HepG2 (cell line): ENCODE measurements around the gene ECD. TPM values are rescaled to one million over a fixed set of nuclear protein-coding genes. Genes with fewer than 3 reads are reported as not detected.

ENCODE experiments used
- ATAC-seq: fragments of 200-7000 bp; cut with Tn5 transposase; 3 replicates; pipeline ENCODE4 v1.9.1; 2020; ENCODE audit warnings: mild to moderate bottlenecking, moderate library complexity
- Bru-seq: library from RNA; stranded (reverse); fragments of 400-500 nt; gene quantifications from one replicate; lab custom pipeline; 2021; lab: Mats Ljungman, UMichigan
- BruChase-seq, 2 experiments: library from RNA; stranded (reverse); fragments of 400-500 nt; gene quantifications; one replicate each; lab custom pipeline; 2021; lab: Mats Ljungman, UMichigan
- BruUV-seq: library from RNA; stranded (reverse); fragments of 400-500 nt; replicated peaks from 2 replicates; lab custom pipeline; 2021; lab: Mats Ljungman, UMichigan
- CTCF ChIA-PET: fragments of 300-600 bp; formaldehyde crosslinking; extraction: SDS; loops from one replicate; lab custom pipeline; 2021; ENCODE audit warnings: low total read pairs, inconsistent platforms, low intra/inter-chr PET ratio; lab: Yijun Ruan, JAX
- POLR2A ChIA-PET: fragments of 350-600 bp; sonication (Branson Sonifier 250); formaldehyde crosslinking; loops from one replicate; lab custom pipeline; 2020; ENCODE audit warnings: antibody characterized with exemption, inconsistent platforms; lab: Yijun Ruan, JAX
- DNase-seq: peaks from one replicate; pipeline ENCODE4 v3.0.0-alpha.2; 2015; ENCODE audit warnings: low spot score
- FAIRE-seq: peaks from 3 replicates; lab custom pipeline; 2011; peaks lifted over from hg19 to GRCh38; lab: Jason Lieb, UNC
- H2AFZ ChIP-seq: one replicate; pipeline ENCODE4 v1.6.1; 2011; ENCODE audit warnings: low read length, inconsistent platforms
- H3K27ac ChIP-seq: fragments of 300-600 bp; 3 replicates; pipeline ENCODE4 v1.8.0; 2011; ENCODE audit warnings: mixed run types, mild to moderate bottlenecking, mixed read lengths, low read length, inconsistent platforms; ENCODE audit not compliant: insufficient read depth; ENCODE audit errors: extremely low read length
- H3K27me3 ChIP-seq, 2 experiments: fragments of 200-600 bp in 1 of 2; 2 replicates in 1 of 2; 3 replicates in 1 of 2; pipeline versions ENCODE4 v1.6.0 to v1.8.0; 2011; ENCODE audit warnings: low read length in 2 of 2, mild to moderate bottlenecking in 2 of 2, moderate library complexity in 2 of 2, inconsistent platforms in 1 of 2; ENCODE audit not compliant: insufficient read depth in 2 of 2, control insufficient read depth in 1 of 2
- H3K36me3 ChIP-seq, 2 experiments: fragments of 200-600 bp in 1 of 2; replicated peaks in 1 of 2; 2 replicates in 1 of 2; 3 replicates in 1 of 2; pipeline versions ENCODE4 v1.5.1 to v1.8.0; 2011; ENCODE audit warnings: low read length in 2 of 2, inconsistent platforms in 1 of 2; ENCODE audit not compliant: insufficient read depth in 2 of 2, control insufficient read depth in 1 of 2
- H3K4me1 ChIP-seq: 2 replicates; pipeline ENCODE4 v1.5.1; 2012; ENCODE audit warnings: low read length, inconsistent platforms; ENCODE audit not compliant: insufficient read depth
- H3K4me2 ChIP-seq: 2 replicates; pipeline ENCODE4 v1.6.0; 2011; ENCODE audit warnings: low read depth, low read length, inconsistent platforms
- H3K4me3 ChIP-seq, 3 experiments: fragments of 200-600 bp in 1 of 3; sonication (generic), shearing (Covaris generic) in 1 of 3; replicated peaks in 1 of 3; 2 replicates each; pipeline ENCODE4 v1.5.1; 2011 to 2016; ENCODE audit warnings: low read length in 3 of 3, inconsistent platforms in 2 of 3, low read depth in 2 of 3, mild to moderate bottlenecking in 2 of 3, control low read depth in 1 of 3, mixed read lengths in 1 of 3; ENCODE audit not compliant: insufficient read depth in 1 of 3
- H3K79me2 ChIP-seq: one replicate; pipeline ENCODE4 v1.6.1; 2011; ENCODE audit warnings: low read length, inconsistent platforms; ENCODE audit not compliant: insufficient read depth
- H3K9ac ChIP-seq: 2 replicates; pipeline ENCODE4 v1.6.0; 2011; ENCODE audit warnings: mild to moderate bottlenecking, low read depth, low read length, inconsistent platforms; ENCODE audit not compliant: insufficient read depth
- H3K9me3 ChIP-seq: 2 replicates; pipeline ENCODE4 v1.5.1; 2012; ENCODE audit warnings: mild to moderate bottlenecking, low read length
- H4K20me1 ChIP-seq: 2 replicates; pipeline ENCODE4 v1.6.0; 2011; ENCODE audit warnings: inconsistent platforms, mild to moderate bottlenecking, low read length, moderate library complexity; ENCODE audit not compliant: insufficient read depth
- AKAP8 ChIP-seq: sonication (generic); formaldehyde crosslinking; IDR thresholded peaks from 2 replicates; pipeline ENCODE4 v1.5.1; 2020; ENCODE audit warnings: mild to moderate bottlenecking, missing genetic modification reagents
- CHD2 ChIP-seq: IDR thresholded peaks from 2 replicates; pipeline ENCODE4 v1.6.1; 2011; ENCODE audit warnings: low read depth, low read length, improper control_type of control experiment
- IRF2 ChIP-seq: IDR thresholded peaks from 2 replicates; pipeline ENCODE4 v1.6.1; 2018; ENCODE audit warnings: missing genetic modification reagents, missing compliant biosample characterization
- KLF13 ChIP-seq: sonication (generic); formaldehyde crosslinking; IDR thresholded peaks from 2 replicates; pipeline ENCODE4 v1.4.0; 2020; ENCODE audit warnings: mild to moderate bottlenecking, missing genetic modification reagents
- MAZ ChIP-seq, 2 experiments: sonication (generic) in 1 of 2; formaldehyde crosslinking in 1 of 2; IDR thresholded peaks; 2 replicates each; pipeline versions ENCODE4 v1.5.0 to v1.6.1; 2012 to 2020; ENCODE audit warnings: low read depth in 2 of 2, mild to moderate bottlenecking in 2 of 2, borderline replicate concordance in 1 of 2, improper control_type of control experiment in 1 of 2, low read length in 1 of 2, missing genetic modification reagents in 1 of 2, moderate library complexity in 1 of 2
- TAF1 ChIP-seq: sonication (generic); formaldehyde crosslinking; IDR thresholded peaks from 2 replicates; pipeline ENCODE4 v1.4.0; 2020; ENCODE audit warnings: missing genetic modification reagents
- ZBTB20 ChIP-seq: sonication (generic); formaldehyde crosslinking; IDR thresholded peaks from 2 replicates; pipeline ENCODE4 v1.8.1; 2023; ENCODE audit warnings: missing genetic modification reagents, low read depth, mild to moderate bottlenecking, borderline replicate concordance
- ZNF747 ChIP-seq: sonication (generic); formaldehyde crosslinking; IDR thresholded peaks from 2 replicates; pipeline ENCODE4 v1.8.1; 2023; ENCODE audit warnings: missing genetic modification reagents, mild to moderate bottlenecking, borderline replicate concordance
- WGBS: methylation state at CpG from one replicate; pipeline ENCODE4 v1.1.6; 2017; ENCODE audit warnings: low lambda C conversion rate; 5-methylcytosine and 5-hydroxymethylcytosine counted together
- in situ Hi-C: cut with HindIII; loops from 2 replicates; pipeline ENCODE4 v1.10.0; 2017; ENCODE audit warnings: low pct_unique_long_range_greater_than_20kb; ENCODE audit not compliant: extremely low pct_ligation_motif_present
- intact Hi-C: fragments of 100-400 bp; cut with micrococcal nuclease; formaldehyde crosslinking; loops from one replicate; pipeline ENCODE4 v1.10.0; 2022; ENCODE audit not compliant: unreplicated experiment
- long read RNA-seq, 2 experiments: library from RNA in 1 of 2; library from polyadenylated mRNA in 1 of 2; stranded (forward) in 1 of 2; unstranded in 1 of 2; transcript quantifications; one replicate each; pipeline ENCODE4 v2.0.0, GENCODE V29; 2019 to 2022
- polyA minus RNA-seq, 3 experiments: library from RNA; depleted of rRNA, polyadenylated mRNA; stranded (reverse); fragments of >200 nt; gene quantifications; 2 replicates each; pipeline ENCODE4 v1.2.3, GENCODE V29; 2011; ENCODE audit warnings: low replicate concordance in 1 of 3
- polyA plus RNA-seq, 8 experiments: library from polyadenylated mRNA; depleted of rRNA in 3 of 8; stranded (reverse) in 7 of 8; unstranded in 1 of 8; fragments of >200 nt; fragmentation: Illumina TruSeq in 4 of 8; extraction: Trizol in 4 of 8; gene quantifications; 2 replicates each; pipeline versions ENCODE4 v1.2.1 to v1.2.3, GENCODE V29; 2011 to 2016; ENCODE audit warnings: low read depth in 4 of 8, missing spikeins in 1 of 8, mixed read lengths in 1 of 8; ENCODE audit not compliant: insufficient read depth in 1 of 8
- total RNA-seq, 5 experiments: library from RNA; depleted of rRNA; stranded (reverse); fragments of >200 nt; fragmentation: Illumina TruSeq; extraction: Trizol; gene quantifications; 2 replicates each; pipeline ENCODE4 v1.2.3, GENCODE V29; 2016; ENCODE audit warnings: low read depth in 1 of 5
- TF ChIP-seq, protein P1 (sequence below): sonication (generic); formaldehyde crosslinking; IDR thresholded peaks from 2 replicates; pipeline ENCODE4 v1.4.0; 2020; ENCODE audit warnings: missing genetic modification reagents
- TF ChIP-seq, protein P2 (sequence below): sonication (generic); formaldehyde crosslinking; IDR thresholded peaks from 2 replicates; pipeline ENCODE4 v1.8.0; 2022; ENCODE audit warnings: mild to moderate bottlenecking, missing genetic modification reagents, borderline replicate concordance
- TF ChIP-seq, protein P3 (sequence below): sonication (generic); formaldehyde crosslinking; IDR thresholded peaks from 2 replicates; pipeline ENCODE4 v1.5.1; 2020; ENCODE audit warnings: missing genetic modification reagents, mild to moderate bottlenecking, borderline replicate concordance

ECD gene
- 27.6 and 41.8 TPM in 2 replicates for total RNA-seq (2016; rRNA removed; fragmentation: Illumina TruSeq; extraction: Trizol)
- total RNA-seq (2016; cell fraction: cytosol; rRNA removed; fragmentation: Illumina TruSeq; extraction: Trizol; ENCODE audit: low read depth): 3.5 and 4.7 TPM in 2 replicates
- total RNA-seq (2016; cell fraction: insoluble cytoplasmic fraction; rRNA removed; fragmentation: Illumina TruSeq; extraction: Trizol): 26.8 and 41.9 TPM in 2 replicates
- total RNA-seq (2016; cell fraction: membrane; rRNA removed; fragmentation: Illumina TruSeq; extraction: Trizol): 6.3 and 7.0 TPM in 2 replicates
- total RNA-seq (2016; cell fraction: nucleus; rRNA removed; fragmentation: Illumina TruSeq; extraction: Trizol): 25.6 and 27.8 TPM in 2 replicates
- 17.4 and 21.5 TPM in 2 replicates for polyA plus RNA-seq (2011; rRNA removed)
- 12.4 and 14.5 TPM in 2 replicates for polyA plus RNA-seq (2011; cell fraction: cytosol; rRNA removed)
- polyA plus RNA-seq (2011; cell fraction: nucleus; rRNA removed): 12.0 and 12.2 TPM in 2 replicates
- 13.6 and 15.8 TPM in 2 replicates for polyA plus RNA-seq (2012)
- polyA plus RNA-seq (2016; cell fraction: cytosol; fragmentation: Illumina TruSeq; extraction: Trizol; ENCODE audit: low read depth): 2.1 and 2.2 TPM in 2 replicates
- polyA plus RNA-seq (2016; cell fraction: insoluble cytoplasmic fraction; fragmentation: Illumina TruSeq; extraction: Trizol; ENCODE audit: low read depth): 39.7 and 42.6 TPM in 2 replicates
- polyA plus RNA-seq (2016; cell fraction: membrane; fragmentation: Illumina TruSeq; extraction: Trizol; ENCODE audit: low read depth): 3.0 and 3.6 TPM in 2 replicates
- 23.4 and 24.6 TPM in 2 replicates for polyA plus RNA-seq (2016; cell fraction: nucleus; fragmentation: Illumina TruSeq; extraction: Trizol; ENCODE audit: insufficient read depth, low read depth)
- 23.9 and 37.6 TPM in 2 replicates for polyA minus RNA-seq (2011; rRNA and poly(A)+ RNA removed; ENCODE audit: low replicate concordance)
- polyA minus RNA-seq (2011; cell fraction: cytosol; rRNA and poly(A)+ RNA removed): 14.0 and 18.4 TPM in 2 replicates
- 41.2 and 47.6 TPM in 2 replicates for polyA minus RNA-seq (2011; cell fraction: nucleus; rRNA and poly(A)+ RNA removed)
- Bru-seq, nascent RNA: percentile 76 among the genes with signal in this experiment
- BruChase-seq, experiment 1, labeled RNA remaining after a 6-hour chase: percentile 75 among the genes with signal in this experiment
- percentile 74 among the genes with signal in this experiment for BruChase-seq, experiment 2, labeled RNA remaining after a 2-hour chase
- long read RNA-seq, experiment 1, transcript ECD-201 (14 exons, 3,069 nt): major isoform, 28 of 39 reads
- long read RNA-seq, experiment 1, partial matches to known transcripts: 3 of 39 reads
- long read RNA-seq, experiment 1, other reads (novel, unspliced or antisense): 8 of 39 reads
- long read RNA-seq, experiment 2, transcript ECD-201 (14 exons, 3,069 nt): major isoform, 18 of 32 reads
- long read RNA-seq, experiment 2, partial matches to known transcripts: 9 of 32 reads
- long read RNA-seq, experiment 2, other reads (novel, unspliced or antisense): 5 of 32 reads

DNA sequence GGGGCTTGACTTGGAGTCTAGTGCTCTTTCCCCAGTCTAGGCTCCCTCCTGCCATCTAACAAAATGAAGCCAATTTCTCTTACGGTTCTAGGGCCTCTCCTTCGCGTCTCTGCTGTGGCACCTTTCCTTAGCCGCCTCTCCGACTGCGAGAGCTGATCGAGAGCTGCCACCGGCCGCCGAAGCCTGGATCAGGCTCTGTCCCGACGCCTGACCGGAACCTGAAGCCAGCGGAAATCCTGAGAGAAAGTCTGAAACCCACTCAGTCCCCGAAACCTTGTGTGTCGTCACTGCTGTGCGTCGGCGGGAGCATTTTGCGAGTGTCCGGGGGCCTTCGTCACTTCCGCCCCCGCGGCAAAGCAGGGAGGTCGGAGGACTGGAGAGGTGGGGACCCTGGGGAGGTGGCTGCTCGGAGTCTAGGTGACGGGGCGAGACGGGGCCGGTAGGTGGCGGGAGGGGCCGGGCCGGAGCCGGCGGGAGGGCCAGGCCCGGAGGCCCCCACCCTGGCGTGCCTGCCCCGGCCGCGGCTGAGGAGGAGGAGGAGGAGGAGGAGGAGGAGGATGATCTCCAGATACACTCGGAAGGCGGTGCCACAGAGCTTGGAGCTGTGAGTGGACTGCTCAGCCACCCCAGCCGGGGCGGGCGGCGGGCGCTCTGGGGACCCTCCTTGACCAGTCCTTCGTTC is at the start of gene ECD, which contains the start of gene FAM149B1:
Gene ECD, minus strand, starts transcription at position 226 of the 682 bp plus-strand sequence. CDS start 4,071 bp downstream, outside the sequence.
Gene FAM149B1, plus strand, starts transcription at position 337 of the 682 bp plus-strand sequence. Its CDS starts 221 bp downstream, at position 558.
- Histone ChIP-seq H2AFZ (peak within 1 kb of the TSS; percentile 1), H3K9me3 (no peaks in the 10 kb centered on the region), H4K20me1 (no peaks in the 10 kb centered on the region), H3K36me3 (peaks cover 0 to 13% of the 10 kb centered on the region in 2 experiments; a peak in 1 of 5 replicates), H3K27ac (peak within 1 kb of the TSS; percentile 89), H3K27me3 (no peaks in the 10 kb centered on the region; a peak in 1 of 5 replicates), H3K4me1 (peaks cover 15% of the 10 kb centered on the region), H3K9ac (peak within 1 kb of the TSS; percentile 93), H3K4me3 (peak within 1 kb of the TSS; percentile 80 to 89 (median 84)), H3K4me2 (peak within 1 kb of the TSS; percentile 85), H3K79me2 (peaks cover 39% of the 10 kb centered on the region)
- 2% methylated on average over 29 of the region's 49 CpGs for WGBS
- no TSS peak for BruUV-seq
- CTCF ChIA-PET: interaction anchor here (1.8 kb wide), 1 partner anchor 51 kb away, joined by 4 read pairs; no protein-coding TSS in a partner anchor
- POLR2A ChIA-PET: interaction anchor here (0.8 to 3.2 kb wide), 12 partner anchors 11 to 334 kb away, joined by 3 to 20 read pairs (median 4); partner anchors contain the start of genes DNAJC9, NUDT13 and P4HA1
- intact Hi-C loops (loop anchor here (2.0 kb wide), 3 partner anchors 51 to 79 kb away; partner anchors contain the start of genes DNAJC9 and P4HA1), in situ Hi-C loops (no loop called here)
- ATAC-seq (peak; percentile 98), FAIRE-seq (peak; percentile 83), DNase-seq (peak; percentile 95)
- TF ChIP-seq TAF1 (CRISPR knock-in tag) (peak; percentile 90), MAZ (IDR thresholded peaks at IDR 0.05; ENCODE audit: borderline replicate concordance, low read depth, low read length) (peak; percentile 80), MAZ (CRISPR knock-in tag; IDR thresholded peaks at IDR 0.05; ENCODE audit: low read depth) (peak; percentile 95), AKAP8 (CRISPR knock-in tag) (no peak), IRF2 (CRISPR knock-in tag) (peak; percentile 83), ZBTB20 (CRISPR knock-in tag) (peak; percentile 79; the same call in 1 of the 2 replicates), CHD2 (peak; percentile 53), KLF13 (CRISPR knock-in tag) (0 out of 2 replicates have a peak, but pooled peaks have one; percentile 63), ZNF747 (CRISPR knock-in tag) (no peak)
- TF ChIP-seq, protein P1, sequence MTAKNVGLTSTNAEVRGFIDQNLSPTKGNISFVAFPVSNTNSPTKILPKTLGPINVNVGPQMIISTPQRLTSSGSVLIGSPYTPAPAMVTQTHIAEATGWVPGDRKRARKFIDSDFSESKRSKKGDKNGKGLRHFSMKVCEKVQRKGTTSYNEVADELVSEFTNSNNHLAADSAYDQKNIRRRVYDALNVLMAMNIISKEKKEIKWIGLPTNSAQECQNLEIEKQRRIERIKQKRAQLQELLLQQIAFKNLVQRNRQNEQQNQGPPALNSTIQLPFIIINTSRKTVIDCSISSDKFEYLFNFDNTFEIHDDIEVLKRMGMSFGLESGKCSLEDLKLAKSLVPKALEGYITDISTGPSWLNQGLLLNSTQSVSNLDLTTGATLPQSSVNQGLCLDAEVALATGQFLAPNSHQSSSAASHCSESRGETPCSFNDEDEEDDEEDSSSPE (CRISPR knock-in tag): no peak; the same call in 1 of the 2 replicates
- TF ChIP-seq, protein P2, sequence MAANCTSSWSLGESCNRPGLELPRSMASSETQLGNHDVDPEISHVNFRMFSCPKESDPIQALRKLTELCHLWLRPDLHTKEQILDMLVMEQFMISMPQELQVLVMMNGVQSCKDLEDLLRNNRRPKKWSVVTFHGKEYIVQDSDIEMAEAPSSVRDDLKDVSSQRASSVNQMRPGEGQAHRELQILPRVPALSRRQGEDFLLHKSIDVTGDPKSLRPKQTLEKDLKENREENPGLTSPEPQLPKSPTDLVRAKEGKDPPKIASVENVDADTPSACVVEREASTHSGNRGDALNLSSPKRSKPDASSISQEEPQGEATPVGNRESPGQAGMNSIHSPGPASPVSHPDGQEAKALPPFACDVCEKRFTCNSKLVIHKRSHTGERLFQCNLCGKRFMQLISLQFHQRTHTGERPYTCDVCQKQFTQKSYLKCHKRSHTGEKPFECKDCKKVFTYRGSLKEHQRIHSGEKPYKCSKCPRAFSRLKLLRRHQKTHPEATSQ: peak; percentile 89; the same call in 1 of the 2 replicates
- TF ChIP-seq, protein P3, sequence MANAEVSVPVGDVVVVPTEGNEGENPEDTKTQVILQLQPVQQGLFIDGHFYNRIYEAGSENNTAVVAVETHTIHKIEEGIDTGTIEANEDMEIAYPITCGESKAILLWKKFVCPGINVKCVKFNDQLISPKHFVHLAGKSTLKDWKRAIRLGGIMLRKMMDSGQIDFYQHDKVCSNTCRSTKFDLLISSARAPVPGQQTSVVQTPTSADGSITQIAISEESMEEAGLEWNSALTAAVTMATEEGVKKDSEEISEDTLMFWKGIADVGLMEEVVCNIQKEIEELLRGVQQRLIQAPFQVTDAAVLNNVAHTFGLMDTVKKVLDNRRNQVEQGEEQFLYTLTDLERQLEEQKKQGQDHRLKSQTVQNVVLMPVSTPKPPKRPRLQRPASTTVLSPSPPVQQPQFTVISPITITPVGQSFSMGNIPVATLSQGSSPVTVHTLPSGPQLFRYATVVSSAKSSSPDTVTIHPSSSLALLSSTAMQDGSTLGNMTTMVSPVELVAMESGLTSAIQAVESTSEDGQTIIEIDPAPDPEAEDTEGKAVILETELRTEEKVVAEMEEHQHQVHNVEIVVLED (CRISPR knock-in tag): peak; percentile 67; the same call in 1 of the 2 replicates
